Mucosa of descending colon (tissue), 3 donors: Measurements from ENCODE around the gene SLC26A3. TPM values are rescaled to one million over a fixed set of nuclear protein-coding genes. Genes with fewer than 3 reads are reported as not detected.

ENCODE experiments used
- ATAC-seq: fragments of 200-7000 bp; cut with Tn5 transposase; one replicate; pipeline ENCODE4 v1.9.1; 2020; ENCODE audit warnings: mild to moderate bottlenecking, moderate library complexity
- DNase-seq, 3 donors: peaks; one replicate each; pipeline ENCODE4 v3.0.0-alpha.2; 2020
- H3K36me3 ChIP-seq: fragments of 200-600 bp; one replicate; pipeline ENCODE4 v1.8.0; 2021; ENCODE audit warnings: low read depth, mild to moderate bottlenecking
- H3K4me1 ChIP-seq: fragments of 200-600 bp; one replicate; pipeline ENCODE4 v1.8.0; 2021; ENCODE audit warnings: low read depth, mild to moderate bottlenecking
- H3K4me3 ChIP-seq: fragments of 200-600 bp; one replicate; pipeline ENCODE4 v1.8.0; 2021; ENCODE audit warnings: mild to moderate bottlenecking
- H3K9me3 ChIP-seq: fragments of 200-600 bp; one replicate; pipeline ENCODE4 v1.8.0; 2021; ENCODE audit warnings: mild to moderate bottlenecking
- CTCF ChIP-seq: fragments of 200-600 bp; IDR thresholded peaks from one replicate; pipeline ENCODE4 v1.8.0; 2022; ENCODE audit warnings: antibody characterized with exemption, mild to moderate bottlenecking
- intact Hi-C, 2 donors: fragments of 100-400 bp; cut with DNase I in 1 of 2; cut with micrococcal nuclease in 1 of 2; formaldehyde crosslinking; loops; one replicate each; pipeline versions ENCODE4 v1.11.0 to v1.11.1; 2022; cut with DNase I, micrococcal nuclease
- total RNA-seq, 3 donors: library from RNA; stranded (reverse); fragmentation: NEBNext Ultra II Directional in 2 of 3; extraction: Animal tissue kit (Norgen Biotek cat#: 25700) in 2 of 3; gene quantifications; one replicate each; pipeline versions ENCODE4 v1.2.1 to v1.2.4, GENCODE V29; 2021 to 2023
- donor health status: DM: no; HTN: no; CAD: no; lungs with moderate emphysema.
- donor health status: DM: no; HTN: no; CAD: no.
- donor health status: DM: no; HTN: yes; CAD: no.

SLC26A3 gene
- total RNA-seq, 3 donors from 2014 or later, result 1,687 to 3,849 (median 2,946) TPM

GRCh38 chr7:107815254-107815882, 12.3 kb upstream of the SLC26A3 start:
- no peaks in the 10 kb centered on the region for H3K36me3 ChIP-seq
- no peak overlapping the region for H3K4me3 ChIP-seq
- intact Hi-C loops, result no loop called here
- no peaks in the 10 kb centered on the region for H3K9me3 ChIP-seq
- ATAC-seq, result peak; percentile 92
- no peak for TF ChIP-seq CTCF
- H3K4me1 ChIP-seq, result peaks cover 3% of the 10 kb centered on the region
- DNase-seq, result peak in 1 of 3 donors; percentile 38

GRCh38 chr7:107813524-107813923, 10.5 kb upstream of the SLC26A3 start:
- Histone ChIP-seq H3K9me3 (no peaks in the 10 kb centered on the region), H3K36me3 (no peaks in the 10 kb centered on the region), H3K4me1 (peaks cover 3% of the 10 kb centered on the region), H3K4me3 (no peak overlapping the region)
- no peak for ATAC-seq
- intact Hi-C loops, result no loop called here
- no peak for DNase-seq
- TF ChIP-seq CTCF, result no peak

GRCh38 chr7:107811934-107812333, 8.9 kb upstream of the SLC26A3 start:
- ATAC-seq, result no peak

GRCh38 chr7:107810626-107811025, 7.6 kb upstream of the SLC26A3 start:
- no peak for DNase-seq
- peaks cover 3% of the 10 kb centered on the region for H3K4me1 ChIP-seq
- no peaks in the 10 kb centered on the region for H3K9me3 ChIP-seq
- no peak for TF ChIP-seq CTCF
- no peak overlapping the region for H3K4me3 ChIP-seq
- H3K36me3 ChIP-seq, result no peaks in the 10 kb centered on the region
- ATAC-seq, result no peak
- intact Hi-C loops, result no loop called here

More at GRCh38 chr7:107811934-107812333, 8.9 kb upstream of the SLC26A3 start:
- no peaks in the 10 kb centered on the region for H3K9me3 ChIP-seq
- TF ChIP-seq CTCF, result no peak
- no peaks in the 10 kb centered on the region for H3K36me3 ChIP-seq
- H3K4me3 ChIP-seq, result no peak overlapping the region
- H3K4me1 ChIP-seq, result peaks cover 3% of the 10 kb centered on the region
- DNase-seq, result no peak
- intact Hi-C loops, result no loop called here

- DNase-seq, result no peak
- intact Hi-C loops, result no loop called here
- H3K9me3 ChIP-seq, result no peaks in the 10 kb centered on the region
Observed at GRCh38 chr7:107809179-107809578, 6.2 kb upstream of the SLC26A3 start.

More at GRCh38 chr7:107809179-107809578, 6.2 kb upstream of the SLC26A3 start:
- no peak for TF ChIP-seq CTCF
- ATAC-seq, result no peak
- Histone ChIP-seq H3K36me3 (no peaks in the 10 kb centered on the region), H3K4me1 (no peaks in the 10 kb centered on the region), H3K4me3 (no peak overlapping the region)
